A549 (cell line): ENCODE data around the gene SLC15A3. TPM values are rescaled to one million over a fixed set of nuclear protein-coding genes. Genes with fewer than 3 reads are reported as not detected.

Experiments used
- ATAC-seq, 2 experiments: fragments of 200-7000 bp in 1 of 2; fragments of >200 bp in 1 of 2; cut with Nextera tagmentation in 1 of 2; cut with Tn5 transposase in 1 of 2; 3 replicates each; pipeline versions ENCODE4 v1.8.0 to v1.9.1; 2018 to 2020; ENCODE audit warnings: mild to moderate bottlenecking in 1 of 2, moderate library complexity in 1 of 2
- CTCF ChIA-PET: fragments of 300-600 bp; sonication (Branson Sonifier 250); formaldehyde crosslinking; extraction: SDS; loops from one replicate; lab custom pipeline; 2021; ENCODE audit warnings: antibody characterized with exemption, inconsistent platforms; lab: Yijun Ruan, JAX
- POLR2A ChIA-PET: fragments of 350-600 bp; formaldehyde crosslinking; extraction: SDS; loops from one replicate; lab custom pipeline; 2021; ENCODE audit warnings: antibody characterized with exemption, inconsistent platforms; lab: Yijun Ruan, JAX
- DNase-seq, 2 experiments: peaks; one replicate each; pipeline versions ENCODE4 v3.0.0 to v3.0.0-alpha.2; 2011 to 2016; ENCODE audit warnings: low read depth in 1 of 2, low spot score in 1 of 2
- FAIRE-seq: peaks from 2 replicates; lab custom pipeline; 2011; peaks lifted over from hg19 to GRCh38; lab: Jason Lieb, UNC
- H3K27ac ChIP-seq, 2 experiments: fragments of >200 bp; sonication (Bioruptor Twin); formaldehyde crosslinking; 3 replicates each; pipeline ENCODE4 v1.5.1; 2016 to 2017
- H3K4me1 ChIP-seq: fragments of >200 bp; sonication (Bioruptor Twin); formaldehyde crosslinking; 3 replicates; pipeline ENCODE4 v1.6.1; 2016
- H3K4me2 ChIP-seq: fragments of >200 bp; sonication (Bioruptor Twin); formaldehyde crosslinking; 3 replicates; pipeline ENCODE4 v1.6.1; 2016
- H3K4me3 ChIP-seq: fragments of >200 bp; sonication (Bioruptor Twin); formaldehyde crosslinking; 3 replicates; pipeline ENCODE4 v1.5.1; 2016
- H3K9me3 ChIP-seq: fragments of >200 bp; sonication (Bioruptor Twin); formaldehyde crosslinking; 3 replicates; pipeline ENCODE4 v1.6.1; 2016
- CBX8 ChIP-seq: fragments of 200-600 bp; sonication (generic); IDR thresholded peaks from 2 replicates; pipeline ENCODE4 v1.6.1; 2016
- CHD4 ChIP-seq: fragments of 200-600 bp; sonication (generic); IDR thresholded peaks from 2 replicates; pipeline ENCODE4 v1.6.1; 2016; ENCODE audit warnings: antibody characterized with exemption, mild to moderate bottlenecking, borderline replicate concordance
- ELK1 ChIP-seq: fragments of 150-350 bp; IDR thresholded peaks from 2 replicates; pipeline ENCODE4 v1.6.1; 2014; ENCODE audit warnings: low read depth, mild to moderate bottlenecking, low read length
- FOSB ChIP-seq: fragments of 250-450 bp; sonication (Bioruptor Pico); IDR thresholded peaks from 2 replicates; pipeline ENCODE4 v1.5.0; 2020; ENCODE audit warnings: mild to moderate bottlenecking, moderate library complexity
- FOXS1 ChIP-seq: fragments of 250-450 bp; sonication (Bioruptor Pico); IDR thresholded peaks from 2 replicates; pipeline ENCODE4 v1.5.0; 2020; ENCODE audit warnings: mild to moderate bottlenecking, moderate library complexity
- GATA3 ChIP-seq: IDR thresholded peaks from 2 replicates; pipeline ENCODE4 v1.6.1; 2012; ENCODE audit warnings: borderline replicate concordance
- HEYL ChIP-seq: fragments of 250-450 bp; sonication (Bioruptor Pico); IDR thresholded peaks from 2 replicates; pipeline ENCODE4 v1.8.0; 2021; ENCODE audit warnings: mild to moderate bottlenecking, moderate library complexity
- HOXB13 ChIP-seq: fragments of 250-450 bp; sonication (Bioruptor Pico); IDR thresholded peaks from 2 replicates; pipeline ENCODE4 v1.5.0; 2020; ENCODE audit warnings: low read depth, mild to moderate bottlenecking, moderate library complexity
- JUN ChIP-seq, 2 experiments: fragments of >200 bp; sonication (Bioruptor Twin); formaldehyde crosslinking; IDR thresholded peaks; 2 replicates in 1 of 2; 3 replicates in 1 of 2; pipeline ENCODE4 v1.6.1; 2016 to 2017
- KDM1A ChIP-seq: fragments of 200-600 bp; sonication (generic); IDR thresholded peaks from 2 replicates; pipeline ENCODE4 v1.6.1; 2016; ENCODE audit warnings: low read depth, mild to moderate bottlenecking
- MAZ ChIP-seq: fragments of 150-350 bp; IDR thresholded peaks from 2 replicates; pipeline ENCODE4 v1.6.1; 2014; ENCODE audit warnings: antibody characterized with exemption, low read depth, low read length, borderline replicate concordance
- MYC ChIP-seq: IDR thresholded peaks from 2 replicates; pipeline ENCODE4 v1.6.1; 2012; ENCODE audit warnings: mild to moderate bottlenecking, inconsistent platforms, low read length, improper control_type of control experiment, borderline replicate concordance
- NFE2L2 ChIP-seq: fragments of 150-350 bp; conservative IDR thresholded peaks from 2 replicates; pipeline ENCODE4 v1.6.1; 2014; ENCODE audit warnings: low read length
- PHF8 ChIP-seq: fragments of 200-600 bp; sonication (generic); IDR thresholded peaks from 2 replicates; pipeline ENCODE4 v1.6.1; 2016; ENCODE audit warnings: low read depth, mild to moderate bottlenecking, antibody characterized with exemption, moderate library complexity, borderline replicate concordance
- POLR2AphosphoS2 ChIP-seq: conservative IDR thresholded peaks from 2 replicates; pipeline ENCODE4 v1.6.1; 2012; ENCODE audit warnings: low read length, improper control_type of control experiment, inconsistent platforms
- RAD21 ChIP-seq, 2 experiments: fragments of >200 bp in 1 of 2; sonication (Bioruptor Twin) in 1 of 2; formaldehyde crosslinking in 1 of 2; IDR thresholded peaks in 1 of 2; conservative IDR thresholded peaks in 1 of 2; 2 replicates in 1 of 2; 3 replicates in 1 of 2; pipeline ENCODE4 v1.6.1; 2012 to 2018; ENCODE audit warnings: inconsistent platforms in 1 of 2
- RCOR1 ChIP-seq: fragments of 150-350 bp; IDR thresholded peaks from 2 replicates; pipeline ENCODE4 v1.6.1; 2014; ENCODE audit warnings: antibody characterized with exemption, low read length, low read depth
- REST ChIP-seq: fragments of 200-600 bp; sonication (generic); IDR thresholded peaks from 2 replicates; pipeline ENCODE4 v1.6.1; 2016; ENCODE audit warnings: antibody characterized with exemption, mild to moderate bottlenecking, moderate library complexity
- RFX5 ChIP-seq: fragments of 450-650 bp; IDR thresholded peaks from 2 replicates; pipeline ENCODE4 v1.7.1; 2014; ENCODE audit warnings: antibody characterized with exemption, mild to moderate bottlenecking, moderate library complexity
- SMC3 ChIP-seq: fragments of >200 bp; sonication (Bioruptor Twin); formaldehyde crosslinking; IDR thresholded peaks from 3 replicates; pipeline ENCODE4 v1.6.1; 2018; ENCODE audit warnings: inconsistent platforms
- TFCP2L1 ChIP-seq: fragments of 250-450 bp; sonication (Bioruptor Pico); IDR thresholded peaks from 2 replicates; pipeline ENCODE4 v1.5.0; 2021; ENCODE audit warnings: mild to moderate bottlenecking
- TP53 ChIP-seq: fragments of 250-450 bp; sonication (Bioruptor Pico); IDR thresholded peaks from 2 replicates; pipeline ENCODE4 v1.5.0; 2021; ENCODE audit warnings: mild to moderate bottlenecking, moderate library complexity
- USF2 ChIP-seq: fragments of 450-650 bp; IDR thresholded peaks from 2 replicates; pipeline ENCODE4 v1.6.1; 2014; ENCODE audit warnings: antibody characterized with exemption
- ZC3H11A ChIP-seq: fragments of 450-650 bp; IDR thresholded peaks from 2 replicates; pipeline ENCODE4 v1.6.1; 2014; ENCODE audit warnings: antibody characterized with exemption, mild to moderate bottlenecking
- ZFP36 ChIP-seq: fragments of 450-650 bp; IDR thresholded peaks from 2 replicates; pipeline ENCODE4 v1.6.1; 2014; ENCODE audit warnings: borderline replicate concordance; ENCODE audit not compliant: partially characterized antibody
- WGBS: methylation state at CpG from one replicate; pipeline ENCODE4 v1.1.6; 2017; ENCODE audit errors: missing lambda C conversion rate; 5-methylcytosine and 5-hydroxymethylcytosine counted together
- polyA plus RNA-seq, 4 experiments: library from polyadenylated mRNA; depleted of rRNA in 3 of 4; stranded (reverse); fragments of >200 nt; fragmentation: RNase III in 1 of 4; extraction: RNeasy Plus Mini Kit Qiagen cat#74134 plus additional on column Dnase treatment in 1 of 4; gene quantifications; 2 replicates in 3 of 4; 3 replicates in 1 of 4; pipeline ENCODE4 v1.2.3, GENCODE V29; 2011 to 2017

Gene SLC15A3
- polyA plus RNA-seq, 2 of the 4 experiments (the other 2 are of a cell fraction) = not detected

GRCh38 chr11:60994541-60995080 lies 42.6 kb upstream of the SLC15A3 start:
- Histone ChIP-seq H3K4me1 (peaks cover 11% of the 10 kb centered on the region), H3K9me3 (no peaks in the 10 kb centered on the region), H3K4me3 (no peak overlapping the region), H3K27ac (no peak overlapping the region), H3K4me2 (no peak overlapping the region)
- ATAC-seq = peak; percentile 23 to 32; a peak in 2 of 6 replicates
- POLR2A ChIA-PET = interaction anchor here (1.4 kb wide), 1 partner anchor 10 kb away, joined by 3 read pairs; no protein-coding TSS in a partner anchor
- no peak for DNase-seq
- CTCF ChIA-PET = interaction anchor here (0.7 kb wide), 1 partner anchor 29 kb away, joined by 3 read pairs; no protein-coding TSS in a partner anchor
- 62% methylated on average over 7 of the region's 7 CpGs for WGBS
- FAIRE-seq = no peak
- TF ChIP-seq USF2 = no peak
- TF ChIP-seq FOXS1 (CRISPR knock-in tag) = no peak
- TF ChIP-seq CBX8 = no peak
- no peak for TF ChIP-seq JUN (IDR thresholded peaks at IDR 0.05)
- no peak for TF ChIP-seq TFCP2L1 (CRISPR knock-in tag)
- TF ChIP-seq ELK1 = no peak
- TF ChIP-seq GATA3 = no peak
- no peak for TF ChIP-seq HOXB13 (CRISPR knock-in tag)
- no peak for TF ChIP-seq ZFP36
- no peak for TF ChIP-seq POLR2AphosphoS2
- no peak for TF ChIP-seq MYC
- no peak for TF ChIP-seq HEYL (CRISPR knock-in tag)
- no peak for TF ChIP-seq RCOR1
- no peak for TF ChIP-seq PHF8
- TF ChIP-seq ZC3H11A = no peak
- no peak for TF ChIP-seq RAD21 (conservative IDR thresholded peaks at IDR 0.05 in 1 of 2, IDR thresholded peaks at IDR 0.05 in 1 of 2)
- TF ChIP-seq RFX5 = no peak
- TF ChIP-seq NFE2L2 = no peak
- TF ChIP-seq MAZ = no peak
- TF ChIP-seq REST = no peak

GRCh38 chr11:60993615-60994014 lies 41.6 kb upstream of the SLC15A3 start:
- 33% methylated on average over 7 of the region's 7 CpGs for WGBS
- CTCF ChIA-PET = interaction anchor here (2.3 kb wide), 1 partner anchor 195 kb away, joined by 6 read pairs; no protein-coding TSS in a partner anchor
- H3K27ac ChIP-seq = no peak overlapping the region
- H3K4me2 ChIP-seq = no peak overlapping the region
- TF ChIP-seq CHD4 (no peak), SMC3 (no peak), TP53 (CRISPR knock-in tag) (no peak), GATA3 (no peak), KDM1A (no peak), FOSB (no peak), USF2 (no peak)
- POLR2A ChIA-PET = interaction anchor here (1.4 kb wide), 1 partner anchor 11 kb away, joined by 3 read pairs; no protein-coding TSS in a partner anchor
- H3K9me3 ChIP-seq = no peaks in the 10 kb centered on the region
- no peak overlapping the region for H3K4me3 ChIP-seq
- no peak for DNase-seq
- peak in 1 of 2 experiments; percentile 33; a peak in 3 of 6 replicates for ATAC-seq
- no peak for FAIRE-seq
- peaks cover 11% of the 10 kb centered on the region for H3K4me1 ChIP-seq
